Smooth muscle cell (in vitro differentiated cells): Measurements from ENCODE around the gene LRRFIP1. TPM values are rescaled to one million over a fixed set of nuclear protein-coding genes. Genes with fewer than 3 reads are reported as not detected.

Experiments
- DNase-seq: peaks from one replicate; lab custom pipeline; 2025; ENCODE audit not compliant: unreplicated experiment; lab: John Stamatoyannopoulos, UW
- H2AFZ ChIP-seq: fragments of 200-600 bp; sonication (generic); 2 replicates; pipeline ENCODE4 v1.6.0; 2016; ENCODE audit warnings: antibody characterized with exemption, low read depth, mild to moderate bottlenecking
- H3F3A ChIP-seq: fragments of 200-600 bp; sonication (generic); 2 replicates; pipeline ENCODE4 v1.6.0; 2017; ENCODE audit warnings: antibody characterized with exemption, low read depth
- H3K27ac ChIP-seq: fragments of 200-600 bp; sonication (generic); 2 replicates; pipeline ENCODE4 v1.5.1; 2016; ENCODE audit warnings: low read depth, mild to moderate bottlenecking
- H3K27me3 ChIP-seq: fragments of 200-600 bp; sonication (generic); 2 replicates; pipeline ENCODE4 v1.6.1; 2016; ENCODE audit warnings: low read depth, mild to moderate bottlenecking
- H3K36me3 ChIP-seq: fragments of 200-600 bp; sonication (generic); 2 replicates; pipeline ENCODE4 v1.5.1; 2016; ENCODE audit warnings: low read depth
- H3K4me1 ChIP-seq: fragments of 200-600 bp; sonication (generic); 2 replicates; pipeline ENCODE4 v1.5.1; 2016; ENCODE audit warnings: low read depth
- H3K4me2 ChIP-seq: fragments of 200-600 bp; sonication (generic); 2 replicates; pipeline ENCODE4 v1.6.0; 2016; ENCODE audit warnings: mild to moderate bottlenecking
- H3K4me3 ChIP-seq: fragments of 200-600 bp; sonication (generic); 2 replicates; pipeline ENCODE4 v1.5.1; 2016; ENCODE audit warnings: mild to moderate bottlenecking
- H3K79me2 ChIP-seq: fragments of 200-600 bp; sonication (generic); 2 replicates; pipeline ENCODE4 v1.6.0; 2016; ENCODE audit warnings: low read depth, mild to moderate bottlenecking
- H3K9ac ChIP-seq: fragments of 200-600 bp; sonication (generic); 2 replicates; pipeline ENCODE4 v1.6.0; 2016; ENCODE audit warnings: low read depth
- H3K9me3 ChIP-seq: fragments of 200-600 bp; sonication (generic); replicated peaks from 2 replicates; pipeline ENCODE4 v1.5.1; 2016; ENCODE audit warnings: low read depth
- H4K20me1 ChIP-seq: fragments of 200-600 bp; sonication (generic); 2 replicates; pipeline ENCODE4 v1.6.0; 2016; ENCODE audit warnings: low read depth
- WGBS: methylation state at CpG from one replicate; pipeline ENCODE4 v1.1.7; 2016; ENCODE audit warnings: low lambda C conversion rate; 5-methylcytosine and 5-hydroxymethylcytosine counted together
- polyA plus RNA-seq: library from polyadenylated mRNA; unstranded; fragments of >200 nt; fragmentation: Nextera tagmentation; extraction: Ambion mirVana; gene quantifications from 2 replicates; pipeline ENCODE4 v1.2.1, GENCODE V29; 2016
- total RNA-seq: library from RNA; depleted of rRNA; stranded (reverse); fragments of >200 nt; gene quantifications from 2 replicates; pipeline ENCODE4 v1.2.3, GENCODE V29; 2014
- TF ChIP-seq, protein P1 (sequence below): fragments of 200-600 bp; sonication (generic); IDR thresholded peaks from 2 replicates; pipeline ENCODE4 v1.5.1; 2017; ENCODE audit warnings: borderline replicate concordance, mild to moderate bottlenecking, antibody characterized with exemption; ENCODE audit not compliant: insufficient read depth, poor library complexity, severe bottlenecking

Gene LRRFIP1
- total and polyA plus RNA-seq, 2 experiments from 2014 or later, result 36.2 to 65.1 TPM

DNA sequence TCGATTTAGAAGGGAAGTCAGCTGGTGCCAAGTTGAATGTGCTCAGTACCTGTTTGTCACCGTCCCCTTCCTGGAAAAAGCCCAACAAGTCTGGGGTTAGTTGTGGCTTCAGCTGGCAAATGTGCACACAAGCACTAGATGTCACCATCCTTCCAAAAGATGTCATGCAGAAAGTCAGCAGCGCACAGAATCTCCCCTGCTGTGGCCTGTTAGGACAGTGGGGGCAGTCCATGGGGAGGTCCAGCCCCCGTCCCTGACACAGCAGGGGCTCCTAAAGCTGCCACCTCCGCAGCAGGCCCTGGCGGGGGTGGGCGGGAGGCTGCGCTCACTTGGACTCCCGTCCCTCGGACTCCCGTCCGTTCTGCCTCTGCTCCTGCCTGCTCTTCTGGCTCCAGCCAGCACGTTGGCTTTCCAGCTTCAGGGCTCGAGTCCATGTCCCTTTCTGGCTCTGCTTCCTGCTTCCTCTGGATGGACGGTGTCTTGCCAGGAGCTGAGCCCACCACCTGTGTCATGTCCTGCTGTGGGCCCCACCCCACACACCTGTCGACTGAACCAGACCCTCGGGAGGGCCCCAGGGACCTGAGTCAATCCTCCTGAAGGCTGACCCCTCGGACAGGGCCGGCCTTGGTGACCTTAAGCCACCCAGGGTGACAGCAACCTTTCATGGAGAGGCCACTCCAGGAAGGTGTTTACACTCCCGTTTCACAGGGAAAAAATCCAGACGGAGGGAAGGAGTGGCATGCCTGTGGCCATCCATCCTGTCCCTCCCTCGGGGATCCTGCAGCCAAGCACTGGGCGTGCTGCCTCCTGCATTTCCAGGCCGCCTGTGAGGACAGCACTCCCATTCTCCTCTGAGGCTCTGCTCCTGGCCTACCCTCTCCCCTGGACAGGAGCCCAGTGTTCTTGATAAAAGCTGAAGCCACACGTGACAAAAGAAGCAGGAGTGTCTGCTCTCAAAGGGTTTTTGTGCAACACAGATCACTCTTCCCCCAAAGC is 45.3 kb upstream of the LRRFIP1 start:
- TF ChIP-seq, protein P1, sequence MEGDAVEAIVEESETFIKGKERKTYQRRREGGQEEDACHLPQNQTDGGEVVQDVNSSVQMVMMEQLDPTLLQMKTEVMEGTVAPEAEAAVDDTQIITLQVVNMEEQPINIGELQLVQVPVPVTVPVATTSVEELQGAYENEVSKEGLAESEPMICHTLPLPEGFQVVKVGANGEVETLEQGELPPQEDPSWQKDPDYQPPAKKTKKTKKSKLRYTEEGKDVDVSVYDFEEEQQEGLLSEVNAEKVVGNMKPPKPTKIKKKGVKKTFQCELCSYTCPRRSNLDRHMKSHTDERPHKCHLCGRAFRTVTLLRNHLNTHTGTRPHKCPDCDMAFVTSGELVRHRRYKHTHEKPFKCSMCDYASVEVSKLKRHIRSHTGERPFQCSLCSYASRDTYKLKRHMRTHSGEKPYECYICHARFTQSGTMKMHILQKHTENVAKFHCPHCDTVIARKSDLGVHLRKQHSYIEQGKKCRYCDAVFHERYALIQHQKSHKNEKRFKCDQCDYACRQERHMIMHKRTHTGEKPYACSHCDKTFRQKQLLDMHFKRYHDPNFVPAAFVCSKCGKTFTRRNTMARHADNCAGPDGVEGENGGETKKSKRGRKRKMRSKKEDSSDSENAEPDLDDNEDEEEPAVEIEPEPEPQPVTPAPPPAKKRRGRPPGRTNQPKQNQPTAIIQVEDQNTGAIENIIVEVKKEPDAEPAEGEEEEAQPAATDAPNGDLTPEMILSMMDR, result peak; percentile 53
- Histone ChIP-seq H3K27me3 (no peaks in the 10 kb centered on the region), H3K4me2 (peak overlapping the region; percentile 74), H3K36me3 (no peaks in the 10 kb centered on the region), H3K4me3 (no peak overlapping the region), H4K20me1 (no peaks in the 10 kb centered on the region), H3K27ac (no peak overlapping the region), H2AFZ (no peak overlapping the region), H3K9me3 (no peaks in the 10 kb centered on the region), H3K4me1 (peaks cover 5% of the 10 kb centered on the region), H3K9ac (no peak overlapping the region), H3K79me2 (no peaks in the 10 kb centered on the region), H3F3A (no peaks in the 10 kb centered on the region)
- DNase-seq, result no peak
- WGBS, result 57% methylated on average over 23 of the region's 25 CpGs

DNA sequence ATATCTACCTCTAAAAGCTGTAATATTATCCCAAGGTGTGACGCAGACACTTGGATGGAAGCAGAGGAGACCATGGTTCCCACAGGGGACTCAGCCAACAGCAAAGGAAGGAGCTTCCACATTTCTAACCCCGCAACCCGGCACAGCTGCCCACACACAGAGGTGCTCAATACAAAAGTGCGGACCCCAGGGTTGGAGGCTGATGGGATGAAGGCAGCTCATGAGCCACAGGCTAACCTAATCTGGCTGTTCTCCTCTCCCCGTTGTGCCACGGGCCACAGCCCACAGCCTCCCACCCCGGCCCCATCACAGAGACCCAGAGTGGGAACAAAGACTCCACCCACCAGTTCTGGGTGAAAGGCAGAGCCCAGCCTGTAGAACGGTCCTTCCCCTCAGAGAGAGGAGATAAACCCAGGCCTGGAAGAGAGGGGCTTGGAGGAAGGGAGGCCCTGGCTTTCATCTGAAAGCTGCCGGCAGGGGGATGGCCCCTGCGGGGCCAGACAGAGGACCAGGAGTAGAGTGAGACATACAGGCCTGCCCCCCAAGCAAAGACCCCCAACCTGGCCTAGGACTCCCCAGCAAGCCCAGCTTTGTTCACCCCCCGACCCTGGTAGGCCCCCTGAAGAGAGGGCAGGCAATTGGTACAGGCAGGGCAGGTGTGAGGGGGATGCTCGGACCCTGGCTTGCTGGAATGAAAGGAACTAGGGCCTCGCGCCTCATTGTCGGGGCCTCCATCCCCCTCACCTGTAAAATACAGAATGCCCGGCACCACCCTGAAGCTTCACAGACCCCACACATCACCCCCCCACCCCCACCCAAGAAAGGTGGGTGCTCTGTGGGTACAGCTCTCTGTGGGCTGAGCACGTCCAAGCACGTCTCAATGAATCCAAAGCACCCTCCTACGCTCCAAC is 43.7 kb upstream of the LRRFIP1 start:
- no peak overlapping the region for H3K27ac ChIP-seq
- TF ChIP-seq, protein P1, result no peak
- WGBS, result 82% methylated on average over 14 of the region's 19 CpGs
- no peaks in the 10 kb centered on the region for H3K27me3 ChIP-seq
- no peaks in the 10 kb centered on the region for H3F3A ChIP-seq
- no peaks in the 10 kb centered on the region for H3K9me3 ChIP-seq
- no peak overlapping the region for H3K9ac ChIP-seq
- H3K79me2 ChIP-seq, result no peaks in the 10 kb centered on the region
- H3K4me3 ChIP-seq, result no peak overlapping the region
- no peaks in the 10 kb centered on the region for H3K36me3 ChIP-seq
- H3K4me2 ChIP-seq, result no peak overlapping the region
- no peak for DNase-seq
- H4K20me1 ChIP-seq, result no peaks in the 10 kb centered on the region
- peaks cover 5% of the 10 kb centered on the region for H3K4me1 ChIP-seq
- no peak overlapping the region for H2AFZ ChIP-seq

DNA sequence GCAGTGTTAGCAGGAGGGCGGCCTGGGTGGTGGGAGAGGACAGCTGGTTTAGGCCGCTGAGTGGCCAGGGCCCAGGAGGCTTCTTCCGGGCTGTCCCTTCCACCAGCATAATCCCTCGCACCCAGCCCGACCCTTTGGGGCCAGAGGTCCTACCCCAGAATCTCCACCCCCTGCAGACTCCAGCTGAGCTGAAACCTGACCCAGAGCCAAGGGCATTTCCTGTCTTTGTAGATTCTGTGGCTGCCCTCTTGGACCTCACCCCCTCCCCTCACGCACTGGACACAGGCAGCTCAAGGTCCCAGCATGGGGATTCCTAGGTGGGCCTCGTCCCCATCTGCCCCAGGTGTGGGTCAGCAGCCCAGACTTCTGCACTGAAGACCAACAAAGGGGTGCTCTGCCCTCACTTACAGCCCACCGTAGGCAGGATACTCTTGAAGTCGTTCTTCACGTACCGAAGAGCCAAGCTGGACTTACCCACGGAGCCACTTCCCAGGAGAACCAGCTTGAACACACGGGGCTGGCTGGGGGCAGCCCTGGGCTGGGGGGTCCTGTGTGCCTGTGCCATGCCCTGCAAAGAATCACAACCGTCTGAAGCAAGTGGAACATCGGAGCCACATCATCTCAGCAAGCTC is 41.7 kb upstream of the LRRFIP1 start:
- H3K27ac ChIP-seq, result no peak overlapping the region
- H3K9ac ChIP-seq, result no peak overlapping the region
- no peak overlapping the region for H3K4me3 ChIP-seq
- no peaks in the 10 kb centered on the region for H3K36me3 ChIP-seq
- DNase-seq, result no peak
- H3K9me3 ChIP-seq, result no peaks in the 10 kb centered on the region
- no peaks in the 10 kb centered on the region for H4K20me1 ChIP-seq
- TF ChIP-seq, protein P1, result no peak
- no peaks in the 10 kb centered on the region for H3K79me2 ChIP-seq
- WGBS, result 82% methylated on average over 15 of the region's 15 CpGs
- no peaks in the 10 kb centered on the region for H3K27me3 ChIP-seq
- H3F3A ChIP-seq, result no peaks in the 10 kb centered on the region
- no peak overlapping the region for H3K4me2 ChIP-seq
- peaks cover 5% of the 10 kb centered on the region for H3K4me1 ChIP-seq
- H2AFZ ChIP-seq, result no peak overlapping the region
